Measurements from ENCODE around the gene TRIM47.

Gene TRIM47

GRCh38 chr17:75906143-75906884 is 27.9 kb upstream of the TRIM47 start:
- no peaks in the 10 kb centered on the region for H3K27me3 ChIP-seq (ENCODE audit: low read depth, low read length)
- peaks cover 0 to 7% of the 10 kb centered on the region in 2 donors for H3K4me1 ChIP-seq (ENCODE audit: control insufficient read depth in 1 of 2, insufficient read depth in 2 of 2, low read length in 2 of 2)
- no peak overlapping the region for H3K4me3 ChIP-seq (ENCODE audit: low read depth in 1 of 2, low read length in 2 of 2)
- no peaks in the 10 kb centered on the region for H3K9me3 ChIP-seq (ENCODE audit: control insufficient read depth in 1 of 2, low read length in 2 of 2)
- H3K27ac ChIP-seq (ENCODE audit: low read length) = no peak overlapping the region
- H3K36me3 ChIP-seq (ENCODE audit: control insufficient read depth in 1 of 2, insufficient read depth in 2 of 2, low read length in 2 of 2) = peaks cover 3 to 17% of the 10 kb centered on the region in 2 donors

GRCh38 chr17:75904749-75905521 is 26.6 kb upstream of the TRIM47 start, which contains the start of gene MRPL38:
TSS of gene MRPL38 (minus strand) at chr17:75904884. CDS start at chr17:75904875, 9 bp downstream.
- Histone ChIP-seq H3K9me3 (ENCODE audit: control insufficient read depth in 1 of 2, low read length in 2 of 2) (no peaks in the 10 kb centered on the region), H3K36me3 (ENCODE audit: control insufficient read depth in 1 of 2, insufficient read depth in 2 of 2, low read length in 2 of 2) (peaks cover 10 to 28% of the 10 kb centered on the region in 2 donors), H3K4me1 (ENCODE audit: control insufficient read depth in 1 of 2, insufficient read depth in 2 of 2, low read length in 2 of 2) (peaks cover 0 to 7% of the 10 kb centered on the region in 2 donors)

GRCh38 chr17:75902406-75902805 is 24.0 kb upstream of the TRIM47 start:
- H3K36me3 ChIP-seq (ENCODE audit: control insufficient read depth in 1 of 2, insufficient read depth in 2 of 2, low read length in 2 of 2) = peaks cover 14 to 49% of the 10 kb centered on the region in 2 donors
- peaks cover 4 to 13% of the 10 kb centered on the region in 2 donors for H3K4me1 ChIP-seq (ENCODE audit: control insufficient read depth in 1 of 2, insufficient read depth in 2 of 2, low read length in 2 of 2)
- no peak overlapping the region for H3K27ac ChIP-seq (ENCODE audit: low read length)

More at GRCh38 chr17:75904749-75905521, 26.6 kb upstream of the TRIM47 start, which contains the start of gene MRPL38:
- Histone ChIP-seq H3K27ac (ENCODE audit: low read length) (peak within 1 kb of the TSS; percentile 51), H3K27me3 (ENCODE audit: low read depth, low read length) (no peaks in the 10 kb centered on the region), H3K4me3 (ENCODE audit: low read depth in 1 of 2, low read length in 2 of 2) (peak within 1 kb of the TSS; percentile 54 to 71)

GRCh38 chr17:75901727-75902126 is 23.3 kb upstream of the TRIM47 start:
- no peak overlapping the region for H3K4me3 ChIP-seq (ENCODE audit: low read depth in 1 of 2, low read length in 2 of 2)
- H3K4me1 ChIP-seq (ENCODE audit: control insufficient read depth in 1 of 2, insufficient read depth in 2 of 2, low read length in 2 of 2) = peaks cover 4 to 18% of the 10 kb centered on the region in 2 donors
- H3K9me3 ChIP-seq (ENCODE audit: control insufficient read depth in 1 of 2, low read length in 2 of 2) = no peaks in the 10 kb centered on the region
- peaks cover 14 to 49% of the 10 kb centered on the region in 2 donors for H3K36me3 ChIP-seq (ENCODE audit: control insufficient read depth in 1 of 2, insufficient read depth in 2 of 2, low read length in 2 of 2)
- H3K27me3 ChIP-seq (ENCODE audit: low read depth, low read length) = no peaks in the 10 kb centered on the region
- H3K27ac ChIP-seq (ENCODE audit: low read length) = no peak overlapping the region

More at GRCh38 chr17:75902406-75902805, 24.0 kb upstream of the TRIM47 start:
- H3K4me3 ChIP-seq (ENCODE audit: low read depth in 1 of 2, low read length in 2 of 2) = no peak overlapping the region
- no peaks in the 10 kb centered on the region for H3K9me3 ChIP-seq (ENCODE audit: control insufficient read depth in 1 of 2, low read length in 2 of 2)
- no peaks in the 10 kb centered on the region for H3K27me3 ChIP-seq (ENCODE audit: low read depth, low read length)

- H3K4me3 ChIP-seq (ENCODE audit: low read depth in 1 of 2, low read length in 2 of 2) = no peak overlapping the region
- peaks cover 4 to 18% of the 10 kb centered on the region in 2 donors for H3K4me1 ChIP-seq (ENCODE audit: control insufficient read depth in 1 of 2, insufficient read depth in 2 of 2, low read length in 2 of 2)
- H3K9me3 ChIP-seq (ENCODE audit: control insufficient read depth in 1 of 2, low read length in 2 of 2) = no peaks in the 10 kb centered on the region
- peaks cover 14 to 49% of the 10 kb centered on the region in 2 donors for H3K36me3 ChIP-seq (ENCODE audit: control insufficient read depth in 1 of 2, insufficient read depth in 2 of 2, low read length in 2 of 2)
- H3K27ac ChIP-seq (ENCODE audit: low read length) = no peak overlapping the region
- no peaks in the 10 kb centered on the region for H3K27me3 ChIP-seq (ENCODE audit: low read depth, low read length)
Measured at GRCh38 chr17:75900691-75901533, 22.5 kb upstream of the TRIM47 start.

- Histone ChIP-seq H3K4me1 (ENCODE audit: control insufficient read depth in 1 of 2, insufficient read depth in 2 of 2, low read length in 2 of 2) (peaks cover 14 to 27% of the 10 kb centered on the region in 2 donors), H3K27ac (ENCODE audit: low read length) (no peak overlapping the region), H3K36me3 (ENCODE audit: control insufficient read depth in 1 of 2, insufficient read depth in 2 of 2, low read length in 2 of 2) (peaks cover 14 to 49% of the 10 kb centered on the region in 2 donors)
Measured at GRCh38 chr17:75899767-75900468, 21.5 kb upstream of the TRIM47 start.

GRCh38 chr17:75899353-75899752 is 21.0 kb upstream of the TRIM47 start:
- Histone ChIP-seq H3K27ac (ENCODE audit: low read length) (no peak overlapping the region), H3K4me3 (ENCODE audit: low read depth in 1 of 2, low read length in 2 of 2) (no peak overlapping the region), H3K4me1 (ENCODE audit: control insufficient read depth in 1 of 2, insufficient read depth in 2 of 2, low read length in 2 of 2) (peaks cover 14 to 32% of the 10 kb centered on the region in 2 donors), H3K27me3 (ENCODE audit: low read depth, low read length) (no peaks in the 10 kb centered on the region), H3K9me3 (ENCODE audit: control insufficient read depth in 1 of 2, low read length in 2 of 2) (no peaks in the 10 kb centered on the region), H3K36me3 (ENCODE audit: control insufficient read depth in 1 of 2, insufficient read depth in 2 of 2, low read length in 2 of 2) (peaks cover 14 to 49% of the 10 kb centered on the region in 2 donors)

More at GRCh38 chr17:75899767-75900468, 21.5 kb upstream of the TRIM47 start:
- H3K9me3 ChIP-seq (ENCODE audit: control insufficient read depth in 1 of 2, low read length in 2 of 2) = no peaks in the 10 kb centered on the region
- H3K27me3 ChIP-seq (ENCODE audit: low read depth, low read length) = no peaks in the 10 kb centered on the region
- H3K4me3 ChIP-seq (ENCODE audit: low read depth in 1 of 2, low read length in 2 of 2) = no peak overlapping the region

GRCh38 chr17:75898791-75899190 is 20.4 kb upstream of the TRIM47 start:
- H3K27me3 ChIP-seq (ENCODE audit: low read depth, low read length) = no peaks in the 10 kb centered on the region
- H3K36me3 ChIP-seq (ENCODE audit: control insufficient read depth in 1 of 2, insufficient read depth in 2 of 2, low read length in 2 of 2) = peaks cover 14 to 49% of the 10 kb centered on the region in 2 donors
- no peak overlapping the region for H3K4me3 ChIP-seq (ENCODE audit: low read depth in 1 of 2, low read length in 2 of 2)
- H3K27ac ChIP-seq (ENCODE audit: low read length) = no peak overlapping the region
- no peaks in the 10 kb centered on the region for H3K9me3 ChIP-seq (ENCODE audit: control insufficient read depth in 1 of 2, low read length in 2 of 2)
- peaks cover 14 to 27% of the 10 kb centered on the region in 2 donors for H3K4me1 ChIP-seq (ENCODE audit: control insufficient read depth in 1 of 2, insufficient read depth in 2 of 2, low read length in 2 of 2)

GRCh38 chr17:75898065-75898464 is 19.7 kb upstream of the TRIM47 start:
- Histone ChIP-seq H3K27me3 (ENCODE audit: low read depth, low read length) (no peaks in the 10 kb centered on the region), H3K36me3 (ENCODE audit: control insufficient read depth in 1 of 2, insufficient read depth in 2 of 2, low read length in 2 of 2) (peaks cover 14 to 49% of the 10 kb centered on the region in 2 donors), H3K9me3 (ENCODE audit: control insufficient read depth in 1 of 2, low read length in 2 of 2) (no peaks in the 10 kb centered on the region), H3K4me3 (ENCODE audit: low read depth in 1 of 2, low read length in 2 of 2) (no peak overlapping the region), H3K4me1 (ENCODE audit: control insufficient read depth in 1 of 2, insufficient read depth in 2 of 2, low read length in 2 of 2) (peaks cover 14 to 29% of the 10 kb centered on the region in 2 donors), H3K27ac (ENCODE audit: low read length) (no peak overlapping the region)
